ENCODE results near the gene TRIM17.

Gene TRIM17

GRCh38 chr1:228390649-228391048, 26.0 kb downstream of the TRIM17 start:
- Histone ChIP-seq H3K4me1 (ENCODE audit: insufficient read depth, poor library complexity, severe bottlenecking) (no peaks in the 10 kb centered on the region), H3K36me3 (ENCODE audit: low read depth) (no peaks in the 10 kb centered on the region; the same call in 1 of the 2 replicates), H3K27ac (ENCODE audit: poor library complexity, severe bottlenecking) (no peak overlapping the region), H3K27me3 (ENCODE audit: insufficient read depth, poor library complexity, severe bottlenecking) (no peaks in the 10 kb centered on the region), H3K4me3 (ENCODE audit: severe bottlenecking) (no peak overlapping the region), H3K9me3 (ENCODE audit: severe bottlenecking) (no peaks in the 10 kb centered on the region)
- TF ChIP-seq CTCF (IDR thresholded peaks at IDR 0.05; ENCODE audit: poor library complexity, severe bottlenecking) = no peak
- DNase-seq (ENCODE audit: low spot score) = no peak
- no peak for ATAC-seq (ENCODE audit: low read depth)

- Histone ChIP-seq H3K27ac (ENCODE audit: poor library complexity, severe bottlenecking) (no peak overlapping the region), H3K27me3 (ENCODE audit: insufficient read depth, poor library complexity, severe bottlenecking) (no peaks in the 10 kb centered on the region), H3K36me3 (ENCODE audit: low read depth) (no peaks in the 10 kb centered on the region), H3K4me3 (ENCODE audit: severe bottlenecking) (no peak overlapping the region), H3K9me3 (ENCODE audit: severe bottlenecking) (no peaks in the 10 kb centered on the region), H3K4me1 (ENCODE audit: insufficient read depth, poor library complexity, severe bottlenecking) (no peaks in the 10 kb centered on the region)
- no peak for ATAC-seq (ENCODE audit: low read depth)
- DNase-seq (ENCODE audit: low spot score) = no peak
- no peak for TF ChIP-seq CTCF (IDR thresholded peaks at IDR 0.05; ENCODE audit: poor library complexity, severe bottlenecking)
Measured at GRCh38 chr1:228387321-228387720, 29.3 kb downstream of the TRIM17 start.

DNA sequence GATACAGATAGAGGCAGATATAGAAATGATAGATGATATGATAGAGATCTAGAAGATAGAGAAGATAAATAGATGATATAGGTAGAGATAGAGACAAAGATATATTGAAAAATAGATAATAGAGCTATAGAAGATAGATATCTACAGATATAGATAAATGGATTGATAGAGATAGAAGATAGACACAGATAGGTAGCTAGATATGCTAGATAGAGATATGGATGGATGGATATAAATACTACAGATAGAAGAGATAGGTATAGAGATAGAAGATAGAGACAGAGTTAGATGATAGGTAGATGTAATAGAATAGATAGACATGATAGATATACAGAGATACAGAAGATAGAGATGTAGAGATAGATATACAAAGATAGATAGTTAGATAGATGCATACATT, 31.4 kb downstream of the TRIM17 start:
- Histone ChIP-seq H3K27me3 (ENCODE audit: insufficient read depth, poor library complexity, severe bottlenecking) (no peaks in the 10 kb centered on the region), H3K4me1 (ENCODE audit: insufficient read depth, poor library complexity, severe bottlenecking) (no peaks in the 10 kb centered on the region), H3K4me3 (ENCODE audit: severe bottlenecking) (no peak overlapping the region), H3K9me3 (ENCODE audit: severe bottlenecking) (no peaks in the 10 kb centered on the region), H3K36me3 (ENCODE audit: low read depth) (no peaks in the 10 kb centered on the region), H3K27ac (ENCODE audit: poor library complexity, severe bottlenecking) (no peak overlapping the region)
- ATAC-seq (ENCODE audit: low read depth) = no peak
- no peak for DNase-seq (ENCODE audit: low spot score)
- no peak for TF ChIP-seq CTCF (IDR thresholded peaks at IDR 0.05; ENCODE audit: poor library complexity, severe bottlenecking)

- no peaks in the 10 kb centered on the region for H3K9me3 ChIP-seq (ENCODE audit: severe bottlenecking)
- H3K36me3 ChIP-seq (ENCODE audit: low read depth) = no peaks in the 10 kb centered on the region
- H3K27me3 ChIP-seq (ENCODE audit: insufficient read depth, poor library complexity, severe bottlenecking) = no peaks in the 10 kb centered on the region
- H3K4me1 ChIP-seq (ENCODE audit: insufficient read depth, poor library complexity, severe bottlenecking) = no peaks in the 10 kb centered on the region
- H3K4me3 ChIP-seq (ENCODE audit: severe bottlenecking) = no peak overlapping the region
- DNase-seq (ENCODE audit: low spot score) = no peak
- no peak overlapping the region for H3K27ac ChIP-seq (ENCODE audit: poor library complexity, severe bottlenecking)
- ATAC-seq (ENCODE audit: low read depth) = no peak
- no peak for TF ChIP-seq CTCF (IDR thresholded peaks at IDR 0.05; ENCODE audit: poor library complexity, severe bottlenecking)
Measured at GRCh38 chr1:228383773-228384172, 32.9 kb downstream of the TRIM17 start.

GRCh38 chr1:228381356-228381755, 35.3 kb downstream of the TRIM17 start:
- Histone ChIP-seq H3K36me3 (ENCODE audit: low read depth) (no peaks in the 10 kb centered on the region), H3K4me1 (ENCODE audit: insufficient read depth, poor library complexity, severe bottlenecking) (no peaks in the 10 kb centered on the region), H3K9me3 (ENCODE audit: severe bottlenecking) (no peaks in the 10 kb centered on the region), H3K4me3 (ENCODE audit: severe bottlenecking) (no peak overlapping the region), H3K27ac (ENCODE audit: poor library complexity, severe bottlenecking) (no peak overlapping the region), H3K27me3 (ENCODE audit: insufficient read depth, poor library complexity, severe bottlenecking) (no peaks in the 10 kb centered on the region)
- DNase-seq (ENCODE audit: low spot score) (no peak), ATAC-seq (ENCODE audit: low read depth) (no peak)
- no peak for TF ChIP-seq CTCF (IDR thresholded peaks at IDR 0.05; ENCODE audit: poor library complexity, severe bottlenecking)

All from RWPE2 (cell line).